Astrocyte (in vitro differentiated cells and primary cell): ENCODE results near the gene ANKRD29. TPM values are rescaled to one million over a fixed set of nuclear protein-coding genes. Genes with fewer than 3 reads are reported as not detected.

Experiments used
- DNase-seq: peaks from one replicate; pipeline ENCODE4 v3.0.0-alpha.2; 2010; ENCODE audit warnings: low read depth
- FAIRE-seq: peaks from 2 replicates; lab custom pipeline; 2011; peaks lifted over from hg19 to GRCh38; lab: Jason Lieb, UNC
- H2AFZ ChIP-seq: 2 replicates; pipeline ENCODE4 v1.6.0; 2012; ENCODE audit warnings: low read depth, low read length, inconsistent platforms
- H3K27ac ChIP-seq: 2 replicates; pipeline ENCODE4 v1.5.1; 2011; ENCODE audit warnings: low read depth, low read length, inconsistent platforms
- H3K27me3 ChIP-seq: 2 replicates; pipeline ENCODE4 v1.6.0; 2011; ENCODE audit warnings: low read length, inconsistent platforms; ENCODE audit not compliant: insufficient read depth
- H3K36me3 ChIP-seq: 2 replicates; pipeline ENCODE4 v1.5.1; 2011; ENCODE audit warnings: low read length, inconsistent platforms; ENCODE audit not compliant: insufficient read depth
- H3K4me1 ChIP-seq: 2 replicates; pipeline ENCODE4 v1.5.1; 2011; ENCODE audit warnings: low read length, inconsistent platforms; ENCODE audit not compliant: insufficient read depth
- H3K4me2 ChIP-seq: 2 replicates; pipeline ENCODE4 v1.6.0; 2012; ENCODE audit warnings: low read length, inconsistent platforms
- H3K4me3 ChIP-seq: 2 replicates; pipeline ENCODE4 v1.5.1; 2011; ENCODE audit warnings: low read depth, mild to moderate bottlenecking, low read length, inconsistent platforms; ENCODE audit not compliant: insufficient read depth
- H3K79me2 ChIP-seq: 2 replicates; pipeline ENCODE4 v1.6.0; 2012; ENCODE audit warnings: mild to moderate bottlenecking, low read length, inconsistent platforms; ENCODE audit not compliant: insufficient read depth
- H3K9ac ChIP-seq: 2 replicates; pipeline ENCODE4 v1.6.0; 2012; ENCODE audit warnings: mild to moderate bottlenecking, low read length, inconsistent platforms
- H3K9me3 ChIP-seq: 2 replicates; pipeline ENCODE4 v1.5.1; 2012; ENCODE audit warnings: low read depth, mild to moderate bottlenecking, low read length, inconsistent platforms; ENCODE audit not compliant: insufficient read depth
- H4K20me1 ChIP-seq: 2 replicates; pipeline ENCODE4 v1.6.0; 2012; ENCODE audit warnings: low read length, inconsistent platforms; ENCODE audit not compliant: insufficient read depth
- H3K27ac Mint-ChIP-seq: one replicate; pipeline ENCODE4 v1.8.0; 2021; ENCODE audit warnings: mild to moderate bottlenecking, mixed read lengths; ENCODE audit not compliant: unreplicated experiment
- H3K27me3 Mint-ChIP-seq: one replicate; pipeline ENCODE4 v1.8.0; 2021; ENCODE audit warnings: low read depth, mixed read lengths; ENCODE audit not compliant: unreplicated experiment
- H3K36me3 Mint-ChIP-seq: one replicate; pipeline ENCODE4 v1.8.0; 2021; ENCODE audit warnings: low read depth, mixed read lengths; ENCODE audit not compliant: unreplicated experiment
- H3K4me1 Mint-ChIP-seq: one replicate; pipeline ENCODE4 v1.8.0; 2021; ENCODE audit warnings: low read depth, mixed read lengths; ENCODE audit not compliant: unreplicated experiment
- H3K4me3 Mint-ChIP-seq: one replicate; pipeline ENCODE4 v1.8.0; 2021; ENCODE audit warnings: mild to moderate bottlenecking, moderate library complexity, mixed read lengths; ENCODE audit not compliant: unreplicated experiment
- H3K9me3 Mint-ChIP-seq: one replicate; pipeline ENCODE4 v1.8.0; 2021; ENCODE audit warnings: mild to moderate bottlenecking, mixed read lengths; ENCODE audit not compliant: unreplicated experiment
- EZH2 ChIP-seq: IDR thresholded peaks from 2 replicates; pipeline ENCODE4 v1.6.1; 2012; ENCODE audit warnings: mild to moderate bottlenecking, low read length, inconsistent platforms; ENCODE audit not compliant: insufficient read depth
- total RNA-seq: library from RNA; stranded (reverse); gene quantifications from 2 replicates; pipeline ENCODE4 v1.2.1, GENCODE V29; 2021
- TF ChIP-seq, protein P1 (sequence below): IDR thresholded peaks from 2 replicates; pipeline ENCODE4 v1.5.1; 2011; ENCODE audit warnings: low read depth, mild to moderate bottlenecking, inconsistent platforms, low read length, moderate library complexity; ENCODE audit not compliant: insufficient read depth

The ANKRD29 gene
- total RNA-seq, 1 donor from 2014 or later = 0.75 TPM

DNA sequence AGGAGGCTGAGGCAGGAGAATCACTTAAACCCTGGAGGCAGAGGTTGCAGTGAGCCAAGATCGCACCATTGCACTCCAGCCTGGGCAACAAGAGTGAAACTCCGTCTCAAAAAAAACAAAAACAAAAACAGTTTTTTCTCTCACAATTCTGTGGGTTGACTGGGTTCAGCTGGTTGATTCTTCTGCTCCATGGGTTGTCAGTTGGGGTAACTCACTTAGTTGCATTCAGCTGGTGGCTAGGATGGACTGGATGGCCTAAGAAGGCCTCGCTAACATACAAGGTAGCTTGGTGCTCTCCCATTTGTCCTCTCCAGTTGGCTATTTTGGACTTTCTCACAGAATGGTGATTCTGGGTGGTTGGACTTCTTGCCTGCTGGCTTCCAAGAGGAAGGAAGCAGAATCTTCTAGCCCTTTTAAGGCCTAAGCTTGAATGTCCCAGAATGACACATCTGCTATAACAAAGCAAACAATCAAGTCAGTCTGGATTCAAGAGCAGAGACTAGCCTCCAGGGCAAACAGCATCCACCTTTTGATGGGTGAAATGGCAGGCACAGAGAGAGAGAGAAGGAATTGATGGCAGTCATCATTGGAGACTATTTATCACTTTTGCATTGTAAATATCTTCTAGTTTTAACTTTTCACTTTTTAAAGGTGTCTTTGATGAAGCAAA is 44.4 kb upstream of the ANKRD29 start:
- no peak overlapping the region for H3K27ac ChIP-seq
- FAIRE-seq = no peak
- TF ChIP-seq, protein P1, sequence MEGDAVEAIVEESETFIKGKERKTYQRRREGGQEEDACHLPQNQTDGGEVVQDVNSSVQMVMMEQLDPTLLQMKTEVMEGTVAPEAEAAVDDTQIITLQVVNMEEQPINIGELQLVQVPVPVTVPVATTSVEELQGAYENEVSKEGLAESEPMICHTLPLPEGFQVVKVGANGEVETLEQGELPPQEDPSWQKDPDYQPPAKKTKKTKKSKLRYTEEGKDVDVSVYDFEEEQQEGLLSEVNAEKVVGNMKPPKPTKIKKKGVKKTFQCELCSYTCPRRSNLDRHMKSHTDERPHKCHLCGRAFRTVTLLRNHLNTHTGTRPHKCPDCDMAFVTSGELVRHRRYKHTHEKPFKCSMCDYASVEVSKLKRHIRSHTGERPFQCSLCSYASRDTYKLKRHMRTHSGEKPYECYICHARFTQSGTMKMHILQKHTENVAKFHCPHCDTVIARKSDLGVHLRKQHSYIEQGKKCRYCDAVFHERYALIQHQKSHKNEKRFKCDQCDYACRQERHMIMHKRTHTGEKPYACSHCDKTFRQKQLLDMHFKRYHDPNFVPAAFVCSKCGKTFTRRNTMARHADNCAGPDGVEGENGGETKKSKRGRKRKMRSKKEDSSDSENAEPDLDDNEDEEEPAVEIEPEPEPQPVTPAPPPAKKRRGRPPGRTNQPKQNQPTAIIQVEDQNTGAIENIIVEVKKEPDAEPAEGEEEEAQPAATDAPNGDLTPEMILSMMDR = no peak
- TF ChIP-seq EZH2 = no peak

DNA sequence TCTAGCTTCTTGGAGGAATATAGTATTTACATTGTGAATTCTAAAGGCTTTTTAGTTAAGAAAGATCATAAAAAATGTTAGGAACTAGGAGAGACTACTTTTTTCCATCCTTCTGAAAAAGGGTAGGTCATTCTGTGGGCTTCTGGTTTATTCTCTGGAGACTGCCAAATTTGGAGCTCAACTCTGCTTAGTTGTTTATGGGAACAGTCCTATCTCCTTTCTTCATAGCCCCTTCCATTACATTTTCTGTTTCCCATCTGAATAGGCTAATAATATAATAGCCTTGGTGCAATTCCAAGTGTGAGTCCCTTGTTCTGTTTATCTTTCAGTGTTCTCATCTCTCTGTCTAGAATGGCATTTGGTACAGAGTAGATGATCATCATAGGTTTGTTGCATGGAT is 42.1 kb upstream of the ANKRD29 start:
- no peak overlapping the region for H3K27ac Mint-ChIP-seq
- DNase-seq = no peak

More for the DNA sequence above, 44.4 kb upstream of the ANKRD29 start:
- no peak for DNase-seq
- Histone ChIP-seq H3K4me3 (no peak overlapping the region), H3K36me3 (no peaks in the 10 kb centered on the region), H2AFZ (no peak overlapping the region), H3K9me3 (no peaks in the 10 kb centered on the region), H3K79me2 (no peaks in the 10 kb centered on the region), H3K4me1 (no peaks in the 10 kb centered on the region), H3K4me2 (no peak overlapping the region), H4K20me1 (no peaks in the 10 kb centered on the region), H3K27me3 (peaks cover 19% of the 10 kb centered on the region), H3K9ac (no peak overlapping the region)
- Mint-ChIP-seq H3K4me1 (peaks cover 2% of the 10 kb centered on the region), H3K4me3 (no peak overlapping the region), H3K36me3 (no peaks in the 10 kb centered on the region), H3K27ac (no peak overlapping the region), H3K9me3 (peaks cover 9% of the 10 kb centered on the region), H3K27me3 (peaks cover 15% of the 10 kb centered on the region)

More for the DNA sequence above, 42.1 kb upstream of the ANKRD29 start:
- no peak overlapping the region for H3K4me2 ChIP-seq
- peaks cover 23% of the 10 kb centered on the region for H3K27me3 Mint-ChIP-seq
- no peaks in the 10 kb centered on the region for H3K9me3 ChIP-seq
- H3K36me3 Mint-ChIP-seq = no peaks in the 10 kb centered on the region
- H2AFZ ChIP-seq = no peak overlapping the region
- H3K4me1 ChIP-seq = no peaks in the 10 kb centered on the region
- TF ChIP-seq EZH2 = no peak
- TF ChIP-seq, protein P1 = no peak
- no peak overlapping the region for H3K4me3 ChIP-seq
- no peaks in the 10 kb centered on the region for H3K4me1 Mint-ChIP-seq
- H3K9ac ChIP-seq = no peak overlapping the region
- H3K9me3 Mint-ChIP-seq = peaks cover 9% of the 10 kb centered on the region
- FAIRE-seq = no peak
- no peak overlapping the region for H3K27ac ChIP-seq
- no peaks in the 10 kb centered on the region for H3K36me3 ChIP-seq
- H3K79me2 ChIP-seq = no peaks in the 10 kb centered on the region
- no peaks in the 10 kb centered on the region for H4K20me1 ChIP-seq
- peaks cover 34% of the 10 kb centered on the region for H3K27me3 ChIP-seq
- no peak overlapping the region for H3K4me3 Mint-ChIP-seq
